HEK293T (cell line): ENCODE data around the gene SGPL1.

ENCODE experiments used
- ARNT ChIP-seq: fragments of 450-650 bp; IDR thresholded peaks from 2 replicates; pipeline ENCODE4 v1.6.1; 2017; ENCODE audit warnings: mild to moderate bottlenecking
- BHLHE40 ChIP-seq: fragments of 450-650 bp; IDR thresholded peaks from 2 replicates; pipeline ENCODE4 v1.6.1; 2016; ENCODE audit warnings: mild to moderate bottlenecking, moderate library complexity, borderline replicate concordance
- CTBP1 ChIP-seq: fragments of 450-650 bp; IDR thresholded peaks from 2 replicates; pipeline ENCODE4 v1.6.1; 2016; ENCODE audit warnings: borderline replicate concordance
- ELF4 ChIP-seq: fragments of 450-650 bp; IDR thresholded peaks from 2 replicates; pipeline ENCODE4 v1.6.1; 2017; ENCODE audit warnings: antibody characterized with exemption
- FOXA1 ChIP-seq: fragments of 450-650 bp; IDR thresholded peaks from 2 replicates; pipeline ENCODE4 v1.6.1; 2016; ENCODE audit warnings: mild to moderate bottlenecking
- FOXK2 ChIP-seq: fragments of 450-650 bp; IDR thresholded peaks from 2 replicates; pipeline ENCODE4 v1.6.1; 2016; ENCODE audit warnings: mild to moderate bottlenecking
- FOXM1 ChIP-seq: fragments of 450-650 bp; IDR thresholded peaks from 2 replicates; pipeline ENCODE4 v1.6.1; 2017; ENCODE audit warnings: mild to moderate bottlenecking, borderline replicate concordance
- HDGF ChIP-seq: fragments of 450-650 bp; IDR thresholded peaks from 2 replicates; pipeline ENCODE4 v1.6.1; 2017; ENCODE audit warnings: antibody characterized with exemption, borderline replicate concordance
- L3MBTL2 ChIP-seq: fragments of 450-650 bp; conservative IDR thresholded peaks from 2 replicates; pipeline ENCODE4 v1.6.1; 2016; ENCODE audit warnings: mild to moderate bottlenecking
- NFRKB ChIP-seq: fragments of 450-650 bp; IDR thresholded peaks from 2 replicates; pipeline ENCODE4 v1.6.1; 2016; ENCODE audit warnings: mild to moderate bottlenecking, moderate library complexity
- SP1 ChIP-seq: fragments of 450-650 bp; IDR thresholded peaks from 2 replicates; pipeline ENCODE4 v1.6.1; 2017
- SUZ12 ChIP-seq: fragments of 450-650 bp; IDR thresholded peaks from 2 replicates; pipeline ENCODE4 v1.6.1; 2016; ENCODE audit warnings: mild to moderate bottlenecking
- TARDBP ChIP-seq: fragments of 450-650 bp; IDR thresholded peaks from 2 replicates; pipeline ENCODE4 v1.6.1; 2016
- ZNF384 ChIP-seq: fragments of 450-650 bp; IDR thresholded peaks from 2 replicates; pipeline ENCODE4 v1.6.1; 2016

DNA sequence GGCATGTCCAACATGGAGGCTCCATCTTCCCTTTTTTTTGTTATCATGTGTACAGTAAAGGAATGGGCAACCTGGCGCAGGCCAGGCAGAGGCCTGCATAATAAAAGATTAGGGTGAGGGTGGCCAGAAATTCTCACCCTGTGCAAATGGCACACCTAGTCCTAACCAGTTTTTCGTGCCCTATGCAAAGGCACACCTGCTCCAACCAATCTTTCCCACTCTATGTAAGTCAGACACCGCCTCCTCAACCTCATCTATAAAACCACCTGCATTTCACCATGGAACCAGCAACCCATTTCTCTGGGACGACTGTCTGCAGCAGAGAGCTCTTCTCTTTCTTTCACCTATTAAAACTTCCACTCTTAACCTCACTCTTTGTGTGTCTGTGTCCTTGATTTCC, 46.6 kb upstream of the SGPL1 start:
- TF ChIP-seq L3MBTL2 (no peak), FOXM1 (no peak), HDGF (no peak), ZNF384 (no peak), SUZ12 (no peak), FOXK2 (no peak), BHLHE40 (no peak), TARDBP (no peak), ELF4 (no peak), SP1 (no peak), ARNT (no peak), CTBP1 (no peak), FOXA1 (no peak), NFRKB (no peak)
